H1 (cell line): ENCODE results near the gene AASDH. TPM values are rescaled to one million over a fixed set of nuclear protein-coding genes. Genes with fewer than 3 reads are reported as not detected.

Source experiments
- CTCF ChIA-PET: fragments of 300-600 bp; sonication (Branson Sonifier 250); formaldehyde crosslinking; loops from one replicate; lab custom pipeline; 2021; ENCODE audit not compliant: partially characterized antibody; lab: Charles Lee
- POLR2A ChIA-PET: fragments of 300-600 bp; sonication (Branson Sonifier 250); formaldehyde crosslinking; loops from one replicate; lab custom pipeline; 2021; ENCODE audit warnings: inconsistent platforms; ENCODE audit not compliant: partially characterized antibody; lab: Charles Lee
- DNase-seq, 2 experiments: peaks; one replicate each; pipeline versions ENCODE4 v3.0.0 to v3.0.0-alpha.2; 2010 to 2022; ENCODE audit warnings: low spot score in 2 of 2, low read depth in 1 of 2, mixed read lengths in 1 of 2
- FAIRE-seq: peaks from 2 replicates; lab custom pipeline; 2011; peaks lifted over from hg19 to GRCh38; lab: Jason Lieb, UNC
- H2AFZ ChIP-seq: 2 replicates; pipeline ENCODE4 v1.8.1; 2012; ENCODE audit warnings: low read length, inconsistent platforms
- H2AK5ac ChIP-seq: 2 replicates; pipeline ENCODE4 v1.6.1; 2013; ENCODE audit warnings: low read depth, low read length
- H2BK120ac ChIP-seq: replicated peaks from 2 replicates; pipeline ENCODE3; 2013; ENCODE audit warnings: low read depth, low read length, inconsistent platforms
- H2BK12ac ChIP-seq: 2 replicates; pipeline ENCODE4 v1.6.1; 2013; ENCODE audit warnings: low read depth, low read length
- H2BK15ac ChIP-seq: 2 replicates; pipeline ENCODE4 v1.6.1; 2013; ENCODE audit warnings: low read length
- H2BK20ac ChIP-seq: 2 replicates; pipeline ENCODE4 v1.6.1; 2013; ENCODE audit warnings: low read length
- H2BK5ac ChIP-seq: 2 replicates; pipeline ENCODE4 v1.6.1; 2013; ENCODE audit warnings: low read depth, low read length
- H3K14ac ChIP-seq: 2 replicates; pipeline ENCODE4 v1.6.1; 2013; ENCODE audit warnings: inconsistent platforms; ENCODE audit not compliant: insufficient read length
- H3K18ac ChIP-seq: 2 replicates; pipeline ENCODE4 v1.6.1; 2013; ENCODE audit warnings: low read length; ENCODE audit errors: extremely low read depth
- H3K23ac ChIP-seq: 2 replicates; pipeline ENCODE4 v1.6.1; 2013; ENCODE audit warnings: inconsistent platforms; ENCODE audit not compliant: insufficient read length
- H3K23me2 ChIP-seq: 2 replicates; pipeline ENCODE4 v1.6.1; 2013; ENCODE audit warnings: low read depth, low read length
- H3K27ac ChIP-seq: 2 replicates; pipeline ENCODE4 v1.6.1; 2011; ENCODE audit warnings: low read depth, low read length, inconsistent platforms
- H3K27me3 ChIP-seq, 4 experiments: replicated peaks in 1 of 4; 1 replicate in 1 of 4; 2 replicates in 3 of 4; pipeline versions ENCODE4 v1.6.1 to v1.8.1; 2011 to 2013; ENCODE audit warnings: low read length in 3 of 4, mild to moderate bottlenecking in 3 of 4, inconsistent platforms in 2 of 4, mixed read lengths in 2 of 4, moderate library complexity in 1 of 4; ENCODE audit not compliant: control insufficient read depth in 3 of 4, insufficient read depth in 3 of 4; ENCODE audit errors: extremely low read depth in 1 of 4
- H3K36me3 ChIP-seq, 4 experiments: 2 replicates each; pipeline versions ENCODE4 v1.6.1 to v1.8.1; 2011 to 2013; ENCODE audit warnings: mild to moderate bottlenecking in 4 of 4, low read length in 3 of 4, moderate library complexity in 2 of 4, control low read depth in 1 of 4, inconsistent platforms in 1 of 4; ENCODE audit not compliant: insufficient read depth in 4 of 4, control insufficient read depth in 2 of 4
- H3K4ac ChIP-seq: replicated peaks from 2 replicates; pipeline ENCODE3; 2013; ENCODE audit warnings: low read length, low read depth, mixed read lengths, inconsistent platforms; ENCODE audit not compliant: insufficient read length
- H3K4me1 ChIP-seq, 4 experiments: replicated peaks in 1 of 4; 1 replicate in 1 of 4; 2 replicates in 3 of 4; pipeline versions ENCODE4 v1.6.1 to v1.8.1; 2011 to 2013; ENCODE audit warnings: low read length in 3 of 4, inconsistent platforms in 2 of 4, mixed read lengths in 1 of 4; ENCODE audit not compliant: insufficient read depth in 4 of 4, control insufficient read depth in 3 of 4
- H3K4me2 ChIP-seq, 2 experiments: 2 replicates each; pipeline versions ENCODE4 v1.6.1 to v1.8.1; 2011 to 2013; ENCODE audit warnings: low read depth in 2 of 2, low read length in 2 of 2, control low read depth in 1 of 2, inconsistent platforms in 1 of 2, mild to moderate bottlenecking in 1 of 2; ENCODE audit not compliant: insufficient read depth in 1 of 2
- H3K4me3 ChIP-seq, 4 experiments: fragments of 200-600, 300-600 bp in 1 of 4; sonication (generic), shearing (Covaris generic), sonication (Bioruptor Twin) in 1 of 4; 2 replicates each; pipeline versions ENCODE4 v1.5.1 to v1.8.1; 2011 to 2016; ENCODE audit warnings: low read length in 4 of 4, low read depth in 3 of 4, control low read depth in 2 of 4, inconsistent platforms in 2 of 4, mild to moderate bottlenecking in 2 of 4, mixed read lengths in 1 of 4, moderate library complexity in 1 of 4; ENCODE audit not compliant: insufficient read depth in 2 of 4; ENCODE audit errors: extremely low read depth in 1 of 4
- H3K56ac ChIP-seq: replicated peaks from 2 replicates; pipeline ENCODE3; 2013; ENCODE audit warnings: low read depth, mild to moderate bottlenecking, mixed read lengths, low read length, inconsistent platforms; ENCODE audit not compliant: insufficient read length
- H3K79me1 ChIP-seq: 2 replicates; pipeline ENCODE4 v1.6.1; 2013; ENCODE audit warnings: low read depth, low read length, control low read depth
- H3K79me2 ChIP-seq, 2 experiments: 2 replicates each; pipeline versions ENCODE4 v1.6.1 to v1.8.1; 2012 to 2013; ENCODE audit warnings: low read length in 2 of 2, mild to moderate bottlenecking in 2 of 2, inconsistent platforms in 1 of 2; ENCODE audit not compliant: insufficient read depth in 2 of 2, control insufficient read depth in 1 of 2
- H3K9ac ChIP-seq, 4 experiments: replicated peaks in 1 of 4; 1 replicate in 1 of 4; 2 replicates in 3 of 4; pipeline versions ENCODE4 v1.6.1 to v1.8.1; 2011 to 2013; ENCODE audit warnings: low read depth in 3 of 4, low read length in 3 of 4, control low read depth in 2 of 4, mild to moderate bottlenecking in 2 of 4, moderate library complexity in 2 of 4, inconsistent platforms in 1 of 4; ENCODE audit errors: extremely low read depth in 1 of 4
- H3K9me3 ChIP-seq, 2 experiments: 2 replicates each; pipeline versions ENCODE4 v1.6.1 to v1.8.1; 2012 to 2013; ENCODE audit warnings: mild to moderate bottlenecking in 2 of 2, moderate library complexity in 2 of 2, control low read depth in 1 of 2, inconsistent platforms in 1 of 2, low read depth in 1 of 2, low read length in 1 of 2, mixed read lengths in 1 of 2; ENCODE audit not compliant: insufficient read depth in 2 of 2
- H4K20me1 ChIP-seq, 2 experiments: replicated peaks in 1 of 2; 2 replicates each; pipeline versions ENCODE3 to v1.8.1; 2011 to 2013; ENCODE audit warnings: inconsistent platforms in 2 of 2, low read length in 2 of 2, mild to moderate bottlenecking in 1 of 2; ENCODE audit not compliant: insufficient read depth in 2 of 2, control insufficient read depth in 1 of 2
- H4K5ac ChIP-seq: 2 replicates; pipeline ENCODE4 v1.6.1; 2013; ENCODE audit warnings: low read length, low read depth, mixed read lengths, inconsistent platforms; ENCODE audit not compliant: insufficient read length
- H4K8ac ChIP-seq: 2 replicates; pipeline ENCODE4 v1.8.0; 2013; ENCODE audit warnings: mild to moderate bottlenecking, moderate library complexity, low read length, inconsistent platforms; ENCODE audit not compliant: insufficient read depth; ENCODE audit errors: extremely low read depth
- H4K91ac ChIP-seq: replicated peaks from 2 replicates; pipeline ENCODE3; 2013; ENCODE audit warnings: low read length, mixed read lengths, inconsistent platforms; ENCODE audit not compliant: insufficient read length
- ASH2L ChIP-seq: fragments of 200-600, 300-600 bp; sonication (generic); IDR thresholded peaks from one replicate; pipeline ENCODE4 v1.7.1; 2017; ENCODE audit warnings: low read length
- BACH1 ChIP-seq: IDR thresholded peaks from 2 replicates; pipeline ENCODE4 v1.6.1; 2012; ENCODE audit warnings: low read length, improper control_type of control experiment
- BRCA1 ChIP-seq: IDR thresholded peaks from 2 replicates; pipeline ENCODE4 v1.6.1; 2012; ENCODE audit warnings: low read depth, low read length, improper control_type of control experiment
- CBX5 ChIP-seq: fragments of 300-800, 300-1000 bp; sonication (generic); IDR thresholded peaks from 2 replicates; pipeline ENCODE4 v1.7.1; 2016; ENCODE audit warnings: antibody characterized with exemption, low read length, low read depth
- CBX8 ChIP-seq: fragments of 300-800, 300-1000 bp; sonication (generic); IDR thresholded peaks from 2 replicates; pipeline ENCODE4 v1.7.1; 2016; ENCODE audit warnings: low read depth, low read length, borderline replicate concordance
- CREB1 ChIP-seq: IDR thresholded peaks from 2 replicates; pipeline ENCODE4 v1.6.1; 2012; ENCODE audit warnings: inconsistent platforms
- CTBP2 ChIP-seq: IDR thresholded peaks from 2 replicates; pipeline ENCODE4 v1.7.0; 2011; ENCODE audit warnings: borderline replicate concordance, mild to moderate bottlenecking, moderate library complexity, mixed read lengths, low read length; ENCODE audit not compliant: insufficient read depth, insufficient read length
- EZH2 ChIP-seq: fragments of 200-600 bp; sonication (generic); IDR thresholded peaks from 2 replicates; pipeline ENCODE4 v1.7.1; 2012; ENCODE audit warnings: low read depth, mild to moderate bottlenecking, moderate library complexity, low read length, inconsistent platforms; ENCODE audit not compliant: severe bottlenecking
- GTF2F1 ChIP-seq: IDR thresholded peaks from 2 replicates; pipeline ENCODE4 v1.6.1; 2012; ENCODE audit warnings: low read depth, low read length, improper control_type of control experiment, borderline replicate concordance
- NANOG ChIP-seq: IDR thresholded peaks from 2 replicates; pipeline ENCODE4 v1.6.1; 2011; ENCODE audit warnings: low read length, low read depth, mild to moderate bottlenecking, inconsistent platforms; ENCODE audit not compliant: insufficient read depth, poor library complexity, severe bottlenecking
- SUZ12 ChIP-seq: fragments of 200-600 bp; sonication (generic); IDR thresholded peaks from 2 replicates; pipeline ENCODE4 v1.6.1; 2012; ENCODE audit warnings: mild to moderate bottlenecking, inconsistent platforms, low read length, moderate library complexity, mixed read lengths
- TBP ChIP-seq: IDR thresholded peaks from 2 replicates; pipeline ENCODE4 v1.6.1; 2011; ENCODE audit warnings: low read depth, low read length, improper control_type of control experiment
- WGBS, 2 experiments: shearing (Covaris generic) in 1 of 2; methylation state at CpG; one replicate each; pipeline versions ENCODE4 v1.1.6 to v1.1.7; 2013 to 2015; ENCODE audit warnings: low lambda C conversion rate in 2 of 2, mixed read lengths in 2 of 2, inconsistent platforms in 1 of 2, low coverage in 1 of 2, missing lambda C conversion rate in 1 of 2; ENCODE audit not compliant: insufficient replicate concordance in 2 of 2, insufficient coverage in 1 of 2, insufficient read length in 1 of 2; ENCODE audit errors: extremely low coverage in 1 of 2, missing lambda C conversion rate in 1 of 2; 5-methylcytosine and 5-hydroxymethylcytosine counted together
- polyA plus RNA-seq, 7 experiments: library from polyadenylated mRNA; depleted of rRNA in 3 of 7; stranded (reverse) in 5 of 7; unstranded in 2 of 7; fragments of >200 nt in 5 of 7; fragments of 200-250 nt in 2 of 7; gene quantifications; 1 replicate in 5 of 7; 2 replicates in 1 of 7; 4 replicates in 1 of 7; pipeline versions ENCODE4 v1.2.1 to v1.2.3, GENCODE V29; 2011 to 2013; ENCODE audit warnings: missing spikeins in 2 of 7, mixed read lengths in 2 of 7
- total RNA-seq: library from RNA; stranded (reverse); fragmentation: NEBNext Ultra II Directional; extraction: Animal tissue kit (Norgen Biotek cat#: 25700); gene quantifications from 2 replicates; pipeline ENCODE4 v1.2.1, GENCODE V29; 2021
- TF ChIP-seq, protein P1 (sequence below), 3 experiments: IDR thresholded peaks; 1 replicate in 2 of 3; 2 replicates in 1 of 3; pipeline versions ENCODE4 v1.5.1 to v1.6.1; 2011; ENCODE audit warnings: low read length in 3 of 3, mild to moderate bottlenecking in 3 of 3, inconsistent platforms in 2 of 3, low read depth in 1 of 3, moderate library complexity in 1 of 3; ENCODE audit not compliant: insufficient read depth in 1 of 3; ENCODE audit errors: control extremely low read depth in 1 of 3

AASDH gene
- total and polyA plus RNA-seq, 2 of the 8 experiments (the other 6 are each of a cell fraction or from before 2014, with no cell fraction given) = 8.0 to 10.9 TPM

GRCh38 chr4:56318555-56318954 is 68.7 kb downstream of the AASDH start:
- Histone ChIP-seq H3K4me2 (no peak overlapping the region), H2BK20ac (no peak overlapping the region), H3K27ac (no peak overlapping the region), H4K5ac (no peak overlapping the region), H4K20me1 (no peaks in the 10 kb centered on the region), H2BK5ac (no peak overlapping the region), H3K14ac (no peak overlapping the region), H4K8ac (no peak overlapping the region), H2AFZ (no peak overlapping the region), H3K9ac (no peak overlapping the region), H3K9me3 (no peaks in the 10 kb centered on the region), H3K4ac (no peak overlapping the region), H3K56ac (no peak overlapping the region), H2BK12ac (no peak overlapping the region), H2AK5ac (no peak overlapping the region), H2BK120ac (no peak overlapping the region), H3K18ac (no peak overlapping the region), H3K23me2 (no peaks in the 10 kb centered on the region), H3K79me2 (no peaks in the 10 kb centered on the region), H3K4me1 (no peaks in the 10 kb centered on the region), H4K91ac (no peak overlapping the region), H3K27me3 (no peaks in the 10 kb centered on the region), H3K23ac (no peak overlapping the region), H3K79me1 (no peaks in the 10 kb centered on the region), H3K4me3 (no peak overlapping the region), H3K36me3 (peaks cover 0 to 15% (median 2%) of the 10 kb centered on the region in 4 experiments; a peak in 3 of 8 replicates), H2BK15ac (no peak overlapping the region)
- 92% methylated on average over 1 of the region's 1 CpG; no CpG with 5 or more reads in 1 of the 2 experiments for WGBS, 2 experiments
- no peak for DNase-seq
- FAIRE-seq = no peak
- ChIA-PET CTCF (no interaction called here), POLR2A (no interaction called here)
- TF ChIP-seq CBX5 = no peak
- no peak for TF ChIP-seq CBX8
- no peak for TF ChIP-seq CREB1
- no peak for TF ChIP-seq NANOG
- no peak for TF ChIP-seq BRCA1
- TF ChIP-seq ASH2L = no peak
- no peak for TF ChIP-seq TBP
- no peak for TF ChIP-seq GTF2F1
- no peak for TF ChIP-seq BACH1
- TF ChIP-seq CTBP2 = no peak
- TF ChIP-seq EZH2 = no peak
- TF ChIP-seq SUZ12 = no peak
- TF ChIP-seq, protein P1, sequence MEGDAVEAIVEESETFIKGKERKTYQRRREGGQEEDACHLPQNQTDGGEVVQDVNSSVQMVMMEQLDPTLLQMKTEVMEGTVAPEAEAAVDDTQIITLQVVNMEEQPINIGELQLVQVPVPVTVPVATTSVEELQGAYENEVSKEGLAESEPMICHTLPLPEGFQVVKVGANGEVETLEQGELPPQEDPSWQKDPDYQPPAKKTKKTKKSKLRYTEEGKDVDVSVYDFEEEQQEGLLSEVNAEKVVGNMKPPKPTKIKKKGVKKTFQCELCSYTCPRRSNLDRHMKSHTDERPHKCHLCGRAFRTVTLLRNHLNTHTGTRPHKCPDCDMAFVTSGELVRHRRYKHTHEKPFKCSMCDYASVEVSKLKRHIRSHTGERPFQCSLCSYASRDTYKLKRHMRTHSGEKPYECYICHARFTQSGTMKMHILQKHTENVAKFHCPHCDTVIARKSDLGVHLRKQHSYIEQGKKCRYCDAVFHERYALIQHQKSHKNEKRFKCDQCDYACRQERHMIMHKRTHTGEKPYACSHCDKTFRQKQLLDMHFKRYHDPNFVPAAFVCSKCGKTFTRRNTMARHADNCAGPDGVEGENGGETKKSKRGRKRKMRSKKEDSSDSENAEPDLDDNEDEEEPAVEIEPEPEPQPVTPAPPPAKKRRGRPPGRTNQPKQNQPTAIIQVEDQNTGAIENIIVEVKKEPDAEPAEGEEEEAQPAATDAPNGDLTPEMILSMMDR (IDR thresholded peaks at IDR 0.05; ENCODE audit: control extremely low read depth in 1 of 3, insufficient read depth in 1 of 3, low read depth in 1 of 3, low read length in 3 of 3) = no peak
